ENCODE data around the gene CAMK1G. TPM values are rescaled to one million over a fixed set of nuclear protein-coding genes. Genes with fewer than 3 reads are reported as not detected.

The CAMK1G gene
- total and polyA plus RNA-seq, 8 donors: 0.29 to 9.9 (median 8.2) TPM

- intact Hi-C loops (cut with DNase I): no loop called here
- Histone ChIP-seq H3K4me1 (no peaks in the 10 kb centered on the region), H3K36me3 (no peaks in the 10 kb centered on the region), H3K27ac (no peak overlapping the region), H3K9me3 (no peaks in the 10 kb centered on the region), H3K4me3 (no peak overlapping the region), H3K27me3 (peaks cover 0 to 14% of the 10 kb centered on the region in 2 donors)
- TF ChIP-seq CTCF (IDR thresholded peaks at IDR 0.05): no peak
- ATAC-seq (no peak), DNase-seq (no peak)
Observed at GRCh38 chr1:209539576-209539975, 43.9 kb upstream of the CAMK1G start.

DNA sequence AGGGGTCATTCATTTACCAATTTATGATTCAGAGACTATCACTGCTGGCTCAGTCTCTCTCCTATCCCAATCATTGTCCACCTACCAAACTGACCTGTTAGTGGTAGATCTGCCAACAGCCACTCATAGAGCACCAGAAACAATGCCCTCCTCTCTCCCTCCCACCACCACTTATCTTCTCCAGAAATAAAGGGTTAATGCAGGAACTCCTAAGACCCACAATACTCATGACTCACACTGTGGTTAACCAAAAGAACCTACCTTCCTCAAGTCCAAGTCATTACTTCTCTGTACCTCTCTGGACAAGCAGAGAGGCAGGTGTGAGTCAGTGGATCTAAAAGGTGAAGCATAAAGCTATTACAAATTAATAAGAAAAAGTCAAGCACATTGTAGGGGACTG, 40.9 kb upstream of the CAMK1G start:
- intact Hi-C loops (cut with DNase I): no loop called here

GRCh38 chr1:209544098-209544497, 39.4 kb upstream of the CAMK1G start:
- intact Hi-C loops (cut with DNase I): no loop called here
- no peak for TF ChIP-seq CTCF (IDR thresholded peaks at IDR 0.05)
- ATAC-seq (no peak), DNase-seq (no peak)
- H3K27me3 ChIP-seq: no peaks in the 10 kb centered on the region
- no peak overlapping the region for H3K27ac ChIP-seq
- no peaks in the 10 kb centered on the region for H3K9me3 ChIP-seq
- no peak overlapping the region for H3K4me3 ChIP-seq
- no peaks in the 10 kb centered on the region for H3K4me1 ChIP-seq
- no peaks in the 10 kb centered on the region for H3K36me3 ChIP-seq

More for the DNA sequence above, 40.9 kb upstream of the CAMK1G start:
- TF ChIP-seq CTCF (IDR thresholded peaks at IDR 0.05): no peak
- no peak overlapping the region for H3K27ac ChIP-seq
- H3K27me3 ChIP-seq: peaks cover 0 to 12% of the 10 kb centered on the region in 2 donors
- ATAC-seq (peak; percentile 30), DNase-seq (no peak)
- H3K4me3 ChIP-seq: no peak overlapping the region
- H3K36me3 ChIP-seq: no peaks in the 10 kb centered on the region
- no peaks in the 10 kb centered on the region for H3K9me3 ChIP-seq
- H3K4me1 ChIP-seq: no peaks in the 10 kb centered on the region

- Histone ChIP-seq H3K36me3 (no peaks in the 10 kb centered on the region), H3K4me3 (no peak overlapping the region), H3K27ac (no peak overlapping the region), H3K9me3 (no peaks in the 10 kb centered on the region), H3K4me1 (no peaks in the 10 kb centered on the region), H3K27me3 (no peaks in the 10 kb centered on the region)
- intact Hi-C loops (cut with DNase I): no loop called here
- ATAC-seq: no peak
- TF ChIP-seq CTCF (IDR thresholded peaks at IDR 0.05): no peak
- DNase-seq: no peak
Observed at GRCh38 chr1:209545423-209545822, 38.1 kb upstream of the CAMK1G start.

DNA sequence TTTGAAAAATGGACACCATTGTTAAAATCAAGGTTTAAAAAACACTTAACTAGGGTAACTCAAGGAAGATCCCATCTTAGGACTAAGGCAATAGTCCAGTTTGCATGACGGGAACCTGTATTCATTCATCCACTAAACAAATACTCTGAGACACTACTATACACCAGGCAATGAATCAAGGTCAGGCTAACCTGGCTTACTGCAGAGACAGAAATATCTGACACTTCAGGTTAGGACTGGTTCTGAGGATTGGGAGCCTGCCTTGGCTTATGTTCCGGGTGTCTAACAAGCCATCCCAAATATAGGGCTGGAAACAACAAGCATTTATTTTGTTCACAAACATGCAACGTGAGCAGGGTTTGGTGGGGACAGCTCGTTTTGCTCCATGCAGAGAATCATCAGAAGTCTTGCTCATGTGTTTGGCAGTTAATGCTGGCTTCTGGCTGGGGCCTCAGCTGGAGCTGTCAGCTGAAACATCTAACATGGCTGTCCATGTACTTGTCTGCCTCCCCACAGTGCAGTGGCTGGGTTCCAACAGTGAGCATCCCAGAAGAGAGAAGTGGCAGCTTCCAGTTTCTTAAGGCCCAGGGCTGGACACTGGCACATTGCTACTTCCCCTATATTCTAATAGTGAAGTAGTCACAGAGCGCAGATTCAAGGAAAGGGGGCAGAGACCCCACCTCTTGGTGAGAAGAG, 37.0 kb upstream of the CAMK1G start:
- Histone ChIP-seq H3K36me3 (no peaks in the 10 kb centered on the region), H3K27ac (no peak overlapping the region), H3K9me3 (no peaks in the 10 kb centered on the region), H3K4me3 (no peak overlapping the region), H3K27me3 (no peaks in the 10 kb centered on the region), H3K4me1 (no peaks in the 10 kb centered on the region)
- intact Hi-C loops (cut with DNase I): no loop called here
- no peak for TF ChIP-seq CTCF (IDR thresholded peaks at IDR 0.05)
- no peak for ATAC-seq
- peak in 2 of 4 donors; percentile 75 to 89 for DNase-seq
